ENCODE results near the gene NLGN1. TPM values are rescaled to one million over a fixed set of nuclear protein-coding genes. Genes with fewer than 3 reads are reported as not detected.

Gene NLGN1
- total RNA-seq, 1 experiment from 2014 or later = 5.2 TPM

- H3K9me3 ChIP-seq (ENCODE audit: control insufficient read depth, low read depth, low read length) = no peaks in the 10 kb centered on the region
- H3K23ac ChIP-seq (ENCODE audit: insufficient read length, low read depth, low read length) = no peak overlapping the region
- Mint-ChIP-seq H3K27me3 (ENCODE audit: low read depth) (no peaks in the 10 kb centered on the region), H3K4me1 (no peaks in the 10 kb centered on the region; a peak in 1 of 4 replicates), H3K27ac (no peak overlapping the region), H3K36me3 (ENCODE audit: insufficient read depth in 1 of 3, low read depth in 3 of 3) (peaks cover 0 to 3% (median 0%) of the 10 kb centered on the region in 3 experiments; a peak in 1 of 7 replicates), H3K9me3 (no peaks in the 10 kb centered on the region), H3K4me3 (no peak overlapping the region)
- no peaks in the 10 kb centered on the region for H3K4me1 ChIP-seq (ENCODE audit: insufficient read depth, low read length)
- DNase-seq = no peak
- no peak overlapping the region for H2AFZ ChIP-seq (ENCODE audit: low read length)
- no peaks in the 10 kb centered on the region for H3K27me3 ChIP-seq (ENCODE audit: insufficient read depth, low read length)
- no peaks in the 10 kb centered on the region for H3K23me2 ChIP-seq (ENCODE audit: insufficient read length, low read depth, low read length, poor library complexity, severe bottlenecking)
- H4K5ac ChIP-seq (ENCODE audit: insufficient read length, low read depth, low read length) = no peak overlapping the region
- H2BK12ac ChIP-seq (ENCODE audit: insufficient read length, low read depth, low read length) = no peak overlapping the region
- H3K9ac ChIP-seq (ENCODE audit: extremely low read depth, insufficient read length, low read length) = no peak overlapping the region
- no peak overlapping the region for H2BK20ac ChIP-seq (ENCODE audit: low read depth, low read length, poor library complexity, severe bottlenecking)
- H3K27ac ChIP-seq (ENCODE audit: insufficient read length, low read depth, low read length) = no peak overlapping the region
- no peak overlapping the region for H4K91ac ChIP-seq (ENCODE audit: insufficient read length, low read depth, low read length)
- no peak overlapping the region for H2BK120ac ChIP-seq (ENCODE audit: low read depth, low read length, poor library complexity, severe bottlenecking)
- no peak overlapping the region for H3K4me2 ChIP-seq (ENCODE audit: insufficient read depth, insufficient read length, low read length)
- H4K8ac ChIP-seq (replicated peaks; ENCODE audit: insufficient read length, low read depth, low read length) = no peak overlapping the region
- no peak overlapping the region for H2BK5ac ChIP-seq (ENCODE audit: insufficient read length, low read length)
- H3K79me2 ChIP-seq (ENCODE audit: insufficient read depth, low read length) = no peaks in the 10 kb centered on the region
- H2BK15ac ChIP-seq (ENCODE audit: low read depth, low read length) = no peak overlapping the region
- no peaks in the 10 kb centered on the region for H3K79me1 ChIP-seq (ENCODE audit: insufficient read depth, low read depth, low read length, poor library complexity, severe bottlenecking)
- no peak overlapping the region for H3T11ph ChIP-seq (ENCODE audit: low read length)
- H4K20me1 ChIP-seq (ENCODE audit: control insufficient read depth, insufficient read depth, insufficient read length) = no peaks in the 10 kb centered on the region
- H2AK5ac ChIP-seq (ENCODE audit: insufficient read length, low read length) = no peak overlapping the region
- H3K56ac ChIP-seq (ENCODE audit: insufficient read length, low read depth, low read length) = no peak overlapping the region
- TF ChIP-seq CTCF (conservative IDR thresholded peaks at IDR 0.05) = no peak
- no peak overlapping the region for H3K14ac ChIP-seq (ENCODE audit: insufficient read depth, low read length)
- H3K4ac ChIP-seq (ENCODE audit: low read depth, low read length) = no peak overlapping the region
- H3K18ac ChIP-seq (ENCODE audit: insufficient read length, low read depth, low read length) = no peak overlapping the region
These were observed 589.4 kb downstream of the NLGN1 start for GRCh38 chr3:173986861-173987410.

All from H9 (cell line).